Small intestine (tissue), 7 donors: Measurements from ENCODE around the gene STK10. TPM values are rescaled to one million over a fixed set of nuclear protein-coding genes. Genes with fewer than 3 reads are reported as not detected.

Experiments used
- DNase-seq, 2 donors: peaks; one replicate each; pipeline versions ENCODE4 v3.0.0 to v3.0.0-alpha.2; 2013
- FAIRE-seq: peaks from 2 replicates; lab custom pipeline; 2012; peaks lifted over from hg19 to GRCh38; lab: Jason Lieb, UNC
- H3K27ac ChIP-seq, 3 donors: one replicate each; pipeline ENCODE4 v1.5.1; 2013; ENCODE audit warnings: low read length in 2 of 3, mild to moderate bottlenecking in 2 of 3, control low read depth in 1 of 3, inconsistent platforms in 1 of 3, low read depth in 1 of 3, moderate library complexity in 1 of 3
- H3K27me3 ChIP-seq, 3 donors: one replicate each; pipeline ENCODE4 v1.6.1; 2013; ENCODE audit warnings: low read length in 3 of 3, inconsistent platforms in 1 of 3; ENCODE audit not compliant: control insufficient read depth in 3 of 3, insufficient read depth in 3 of 3
- H3K36me3 ChIP-seq, 3 donors: one replicate each; pipeline ENCODE4 v1.6.1; 2013; ENCODE audit warnings: low read length in 3 of 3, inconsistent platforms in 1 of 3, low read depth in 1 of 3, mild to moderate bottlenecking in 1 of 3, moderate library complexity in 1 of 3; ENCODE audit not compliant: control insufficient read depth in 3 of 3, insufficient read depth in 2 of 3
- H3K4me1 ChIP-seq, 3 donors: one replicate each; pipeline ENCODE4 v1.6.1; 2013; ENCODE audit warnings: low read length in 2 of 3, inconsistent platforms in 1 of 3, low read depth in 1 of 3, mild to moderate bottlenecking in 1 of 3, moderate library complexity in 1 of 3; ENCODE audit not compliant: control insufficient read depth in 3 of 3, insufficient read depth in 2 of 3
- H3K4me3 ChIP-seq, 3 donors: one replicate each; pipeline ENCODE4 v1.5.1; 2013; ENCODE audit warnings: low read length in 3 of 3, control low read depth in 1 of 3, inconsistent platforms in 1 of 3, low read depth in 1 of 3, mild to moderate bottlenecking in 1 of 3, moderate library complexity in 1 of 3
- H3K9me3 ChIP-seq, 2 donors: one replicate each; pipeline ENCODE4 v1.6.1; 2013; ENCODE audit warnings: low read depth in 1 of 2, low read length in 1 of 2; ENCODE audit not compliant: control insufficient read depth in 2 of 2, insufficient read depth in 1 of 2
- WGBS, 3 donors: extraction: QIAGEN DNeasy Blood & Tissue Kit; methylation state at CpG; one replicate each; pipeline ENCODE4 v1.1.7; 2013; 5-methylcytosine and 5-hydroxymethylcytosine counted together
- polyA plus RNA-seq, 4 donors: library from polyadenylated mRNA; stranded (reverse) in 3 of 4; unstranded in 1 of 4; fragments of 200-250 nt in 3 of 4; fragments of 120-200 nt in 1 of 4; gene quantifications; one replicate each; pipeline versions ENCODE4 v1.2.1 to v1.2.3, GENCODE V29; 2013
- donor health status: healthy with polysubstance abuse.
- donor health status: control.
- donor health status: control.
- donor health status: Bipolar disorder and iron deficiency.
- donor health status: healthy.

Gene STK10
- polyA plus RNA-seq, 4 donors = 7.4 to 10.5 (median 9.1) TPM

DNA sequence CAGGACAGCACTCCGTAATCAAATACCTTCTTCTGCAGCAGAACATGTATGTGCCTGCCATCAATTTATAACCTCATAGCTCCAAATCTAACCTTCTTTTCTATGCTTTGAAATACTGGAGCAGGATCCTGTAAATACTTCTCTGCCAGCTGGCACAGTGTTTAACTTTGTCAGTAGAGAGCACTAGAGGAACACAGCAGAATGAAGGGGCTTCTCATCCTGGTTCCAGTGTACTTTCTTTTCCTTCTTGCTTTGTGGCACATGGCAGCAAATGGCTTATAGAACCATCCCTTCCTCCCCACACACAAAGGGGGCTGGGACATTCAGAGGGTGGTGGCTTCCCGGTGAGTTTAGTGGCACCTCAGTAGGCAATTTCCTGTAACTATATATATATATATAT lies 177.7 kb downstream of the STK10 start:
- H3K27ac ChIP-seq = no peak overlapping the region
- no peak overlapping the region for H3K4me3 ChIP-seq
- no peaks in the 10 kb centered on the region for H3K9me3 ChIP-seq
- FAIRE-seq (no peak), DNase-seq (no peak)
- H3K36me3 ChIP-seq = no peaks in the 10 kb centered on the region
- 64 to 83% (median 75%) methylated on average over 2 of the region's 2 CpGs for WGBS, 3 donors
- peaks cover 4 to 6% (median 6%) of the 10 kb centered on the region in 3 donors for H3K4me1 ChIP-seq
- no peaks in the 10 kb centered on the region for H3K27me3 ChIP-seq

DNA sequence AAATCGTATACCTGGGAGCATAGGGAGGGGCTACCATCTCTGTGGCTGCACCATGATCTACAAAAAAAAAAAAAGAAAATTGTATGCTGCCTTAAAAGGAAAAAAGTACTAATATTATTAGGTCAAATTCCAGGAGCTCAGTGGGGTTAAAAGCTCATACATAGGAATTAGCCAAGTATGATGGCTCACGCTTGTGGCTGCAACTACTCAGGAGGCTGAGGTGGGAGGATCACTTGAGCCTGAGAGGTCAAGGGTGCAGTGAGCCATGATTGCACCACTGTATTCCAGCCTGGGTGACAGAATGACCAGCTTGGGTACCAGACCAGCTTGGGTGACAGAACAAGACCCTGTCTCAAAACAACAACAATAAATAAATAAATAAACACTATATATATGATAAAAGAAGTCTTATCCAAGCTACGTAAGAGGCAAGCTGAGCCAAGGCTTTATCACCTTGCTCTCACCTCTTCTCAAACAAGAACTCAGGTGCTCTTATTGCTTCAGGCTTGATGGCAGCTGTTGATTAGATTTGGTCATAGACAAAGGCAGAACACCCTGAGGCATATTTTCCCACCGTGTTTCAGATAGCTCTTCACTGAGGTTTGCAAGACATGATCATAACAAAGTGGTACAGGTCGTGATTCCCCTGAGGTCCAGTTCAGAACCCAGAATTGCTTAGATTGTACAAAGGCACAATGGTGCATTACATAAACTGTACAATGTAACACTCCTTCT lies 178.3 kb downstream of the STK10 start:
- DNase-seq = no peak
- Histone ChIP-seq H3K27ac (no peak overlapping the region), H3K27me3 (no peaks in the 10 kb centered on the region), H3K9me3 (no peaks in the 10 kb centered on the region), H3K4me1 (peaks cover 4 to 6% (median 6%) of the 10 kb centered on the region in 3 donors), H3K4me3 (no peak overlapping the region), H3K36me3 (no peaks in the 10 kb centered on the region)
- WGBS, 3 donors = 70 to 78% (median 78%) methylated on average over 5 of the region's 5 CpGs
- no peak for FAIRE-seq

DNA sequence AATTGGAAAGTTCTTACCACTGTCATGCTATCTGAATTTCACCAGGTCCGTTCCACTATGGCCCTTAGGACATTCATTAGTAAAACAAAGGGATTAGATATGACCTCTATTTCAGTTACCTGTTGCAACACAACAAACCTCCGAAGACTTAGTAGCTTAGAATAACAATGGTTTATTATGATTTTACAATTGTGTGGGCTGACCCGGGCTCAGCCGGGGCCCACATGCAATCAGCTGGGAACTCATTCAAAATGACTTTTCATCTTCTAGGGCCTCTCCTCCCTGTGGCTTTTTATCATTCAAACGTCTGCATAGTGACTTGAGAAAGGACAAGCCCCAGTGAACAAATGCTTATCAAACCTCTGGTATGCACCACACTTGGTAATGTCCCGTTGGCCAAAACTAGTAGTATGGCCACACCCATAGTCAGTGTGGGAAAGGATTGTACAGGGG lies 179.3 kb downstream of the STK10 start:
- H3K36me3 ChIP-seq = no peaks in the 10 kb centered on the region
- no peak overlapping the region for H3K4me3 ChIP-seq
- no peaks in the 10 kb centered on the region for H3K27me3 ChIP-seq
- DNase-seq (no peak), FAIRE-seq (no peak)
- H3K4me1 ChIP-seq = peaks cover 4 to 9% (median 6%) of the 10 kb centered on the region in 3 donors
- H3K27ac ChIP-seq = no peak overlapping the region
- H3K9me3 ChIP-seq = no peaks in the 10 kb centered on the region
- 47 to 55% (median 49%) methylated on average over 6 of the region's 6 CpGs for WGBS, 3 donors

DNA sequence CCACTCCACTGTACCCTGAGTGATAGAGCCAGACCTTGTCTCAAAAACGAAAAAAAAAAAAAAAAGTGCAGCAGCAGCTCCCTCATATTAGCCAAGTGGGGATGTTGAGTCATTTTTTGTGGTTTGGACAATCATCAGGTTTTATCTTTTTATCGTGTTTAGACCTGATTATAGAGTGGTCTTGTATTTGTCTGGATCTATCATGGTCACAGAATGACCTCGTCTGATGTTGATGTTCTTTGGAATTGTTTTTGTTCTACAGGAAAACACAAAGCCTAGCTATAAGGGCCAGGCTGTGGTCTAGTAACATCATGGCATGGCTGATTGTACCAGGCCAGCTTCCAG lies 179.9 kb downstream of the STK10 start:
- no peak for DNase-seq
- H3K4me3 ChIP-seq = no peak overlapping the region

DNA sequence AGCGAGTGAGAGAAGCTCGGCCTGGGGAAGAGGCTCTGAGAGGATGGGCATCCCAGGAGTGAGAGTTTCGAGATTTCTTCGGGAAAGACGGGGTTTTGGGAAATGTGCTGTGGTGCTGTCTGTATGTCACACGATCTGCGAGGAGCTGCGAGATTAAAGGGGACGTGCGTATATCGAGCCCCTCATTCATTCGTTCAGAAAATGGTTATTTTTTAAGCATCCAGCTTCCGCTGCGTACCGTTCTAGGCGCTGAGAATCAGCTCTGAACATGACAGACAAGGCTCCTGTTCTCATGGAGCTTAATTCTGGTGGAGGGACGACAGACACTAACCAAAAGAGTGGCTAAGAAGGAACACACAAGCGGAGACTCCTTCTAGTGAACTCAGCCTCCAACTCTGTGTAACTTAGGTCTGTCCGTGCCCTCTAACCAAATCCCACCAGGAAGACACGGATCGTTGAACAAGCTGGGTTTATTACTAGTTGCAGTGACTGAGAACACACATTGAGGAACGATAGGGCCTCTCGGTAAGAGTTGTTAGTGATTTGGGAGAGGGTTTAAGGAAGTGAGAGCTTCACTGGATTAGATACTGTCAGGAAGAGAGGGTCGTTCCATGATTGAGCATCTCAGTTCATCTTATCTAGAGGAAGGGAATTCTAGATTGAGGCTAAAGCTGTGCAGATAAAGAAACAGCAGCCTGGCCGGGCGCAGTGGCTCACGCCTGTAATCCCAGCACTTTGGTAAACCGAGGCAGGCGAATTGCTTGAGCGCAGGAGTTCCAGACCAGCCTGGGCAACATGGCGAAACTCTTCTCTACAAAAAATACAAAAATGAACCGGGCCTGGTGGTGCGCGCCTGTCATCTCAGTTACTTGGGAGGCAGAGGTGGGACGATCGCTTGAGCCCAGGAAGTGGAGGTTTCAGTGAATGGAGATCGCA lies 180.6 kb downstream of the STK10 start:
- Histone ChIP-seq H3K36me3 (no peaks in the 10 kb centered on the region), H3K9me3 (no peaks in the 10 kb centered on the region), H3K27me3 (no peaks in the 10 kb centered on the region), H3K4me3 (peak overlapping the region; percentile 29 to 89 (median 76)), H3K4me1 (peaks cover 6 to 9% (median 8%) of the 10 kb centered on the region in 3 donors), H3K27ac (peak overlapping the region; percentile 88 to 99 (median 95))
- FAIRE-seq (no peak), DNase-seq (peak in 1 of 2 donors; percentile 35)
- 25 to 27% (median 25%) methylated on average over 37 of the region's 37 CpGs for WGBS, 3 donors

More for the DNA sequence above, 179.9 kb downstream of the STK10 start:
- WGBS, 3 donors = 43 to 49% (median 48%) methylated on average over 3 of the region's 3 CpGs
- Histone ChIP-seq H3K27me3 (no peaks in the 10 kb centered on the region), H3K4me1 (peaks cover 4 to 9% (median 8%) of the 10 kb centered on the region in 3 donors), H3K27ac (no peak overlapping the region), H3K36me3 (no peaks in the 10 kb centered on the region), H3K9me3 (no peaks in the 10 kb centered on the region)
- no peak for FAIRE-seq

DNA sequence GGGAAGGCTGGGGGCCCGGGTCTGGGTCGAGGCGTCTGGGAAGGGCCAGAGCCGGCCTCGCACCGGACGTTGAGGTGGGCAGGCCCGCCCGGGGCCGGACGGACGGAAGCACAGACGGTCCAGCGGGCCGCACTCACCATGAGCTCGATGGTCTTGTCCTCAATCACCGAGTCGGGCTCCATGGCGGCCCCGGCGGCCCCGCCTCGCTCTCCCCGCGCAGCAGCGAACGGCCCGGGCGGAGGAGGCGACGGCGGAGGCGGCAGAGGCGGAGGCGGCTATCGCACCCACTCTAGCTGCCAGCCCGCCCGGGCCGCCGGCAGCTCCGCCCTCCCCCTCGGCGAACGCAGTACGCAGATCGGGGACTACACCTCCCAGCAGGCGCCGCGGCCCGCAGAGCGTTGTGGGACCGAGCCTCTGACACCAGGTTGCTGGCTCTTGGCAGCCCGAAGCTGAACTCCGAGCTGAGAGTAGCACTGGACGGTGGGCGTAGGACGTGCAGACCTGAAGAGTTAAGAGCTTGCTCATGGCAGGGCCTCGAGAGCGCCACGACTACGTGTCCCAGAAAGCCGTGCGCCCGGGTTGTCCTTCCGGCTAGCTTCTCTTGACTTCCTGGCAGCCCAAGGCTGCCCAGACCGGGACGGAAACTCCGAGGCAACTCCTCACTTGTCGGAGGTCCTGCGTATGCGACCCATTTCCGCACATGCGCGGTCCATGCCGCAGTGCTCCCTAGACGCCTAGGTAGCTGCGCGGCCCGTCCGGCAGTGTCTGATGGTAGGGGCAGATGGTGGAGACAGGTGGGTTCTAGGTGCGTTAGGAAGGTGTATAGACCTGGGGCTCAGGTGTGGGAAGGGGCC lies 181.5 kb downstream of the STK10 start, which contains the start of gene FBXW11:
TSS of gene FBXW11 (minus strand) at position 318 of the 854 bp plus-strand sequence. CDS start at position 182, 136 bp downstream.
- Histone ChIP-seq H3K4me3 (peak within 1 kb of the TSS; percentile 76 to 89 (median 85)), H3K9me3 (no peaks in the 10 kb centered on the region), H3K4me1 (peaks cover 9 to 12% (median 11%) of the 10 kb centered on the region in 3 donors), H3K27me3 (no peaks in the 10 kb centered on the region), H3K27ac (peak within 1 kb of the TSS; percentile 89 to 99 (median 95)), H3K36me3 (no peaks in the 10 kb centered on the region)
- peak; percentile 98 for DNase-seq
- FAIRE-seq = no peak
- WGBS, 3 donors = 0 to 1% (median 0%) methylated on average over 55 to 81 of the region's 81 CpGs

DNA sequence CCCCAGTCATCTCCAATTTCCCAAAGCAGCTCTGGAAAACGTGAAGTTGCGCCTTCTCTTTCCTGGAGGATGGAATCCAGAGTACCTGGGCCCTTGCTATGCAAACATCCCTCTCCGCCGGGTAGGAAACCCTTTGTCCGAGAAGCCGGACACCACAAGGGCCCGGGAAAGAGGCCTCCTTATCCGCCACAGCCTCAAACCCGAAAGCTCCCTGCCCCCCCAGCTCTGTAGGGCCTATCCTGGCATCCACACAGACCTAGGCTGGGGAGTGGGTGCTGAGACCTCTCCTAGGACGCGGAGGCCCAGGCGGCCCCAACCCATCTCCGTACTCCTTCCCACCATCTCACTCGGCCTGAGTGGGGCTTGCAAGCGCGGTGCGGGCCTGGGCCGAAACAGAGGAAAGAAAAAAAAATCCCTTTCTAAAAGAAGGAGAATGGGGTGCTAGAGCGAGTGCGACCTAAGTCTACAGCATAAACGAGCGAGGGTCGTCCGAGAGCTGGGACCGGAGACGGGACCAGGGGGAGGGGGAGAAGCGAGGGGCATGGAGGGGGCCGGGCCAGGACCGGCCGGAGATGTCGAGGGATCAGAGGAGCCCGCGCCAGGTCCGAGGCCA lies 182.2 kb downstream of the STK10 start:
- H3K27ac ChIP-seq = peak overlapping the region; percentile 89 to 99 (median 95)
- H3K4me3 ChIP-seq = peak overlapping the region; percentile 76 to 89 (median 85)
- H3K9me3 ChIP-seq = no peaks in the 10 kb centered on the region
- no peak for FAIRE-seq
- H3K27me3 ChIP-seq = no peaks in the 10 kb centered on the region
- H3K4me1 ChIP-seq = peaks cover 9 to 12% (median 11%) of the 10 kb centered on the region in 3 donors
- peak; percentile 38 to 78 for DNase-seq
- 0% methylated on average over 34 of the region's 34 CpGs for WGBS, 3 donors
- no peaks in the 10 kb centered on the region for H3K36me3 ChIP-seq
